GM13976 (cell line): ENCODE measurements around the gene KCNJ18.
"Not testable (repeated sequence)": the region's sequence is repeated elsewhere in the genome, so short reads cannot be mapped to it uniquely, and the experiment has no call there.

Experiments used
- DNase-seq: peaks from one replicate; pipeline ENCODE4 v3.0.0; 2012; ENCODE audit warnings: low spot score
- CTCF ChIP-seq: IDR thresholded peaks from 2 replicates; pipeline ENCODE4 v1.5.1; 2012; ENCODE audit warnings: borderline replicate concordance, mild to moderate bottlenecking; ENCODE audit not compliant: insufficient read depth; ENCODE audit errors: extremely low read depth, missing control alignments, control extremely low read depth
- in situ Hi-C: fragments of 300-500 bp; cut with MboI; formaldehyde crosslinking; loops from one replicate; pipeline ENCODE4 v1.12.0; 2022; ENCODE audit warnings: low sequenced_read_pairs, mixed read lengths, inconsistent platforms; ENCODE audit not compliant: unreplicated experiment

The KCNJ18 gene

GRCh38 chr17:21685061-21685795 lies 7.1 kb upstream of the KCNJ18 start:
- in situ Hi-C loops, DNase-seq: not testable (repeated sequence)

GRCh38 chr17:21686165-21687015 lies 5.9 kb upstream of the KCNJ18 start:
- in situ Hi-C loops = no loop called here
- no peak for TF ChIP-seq CTCF
- DNase-seq = no peak

- DNase-seq = no peak
- in situ Hi-C loops = no loop called here
- TF ChIP-seq CTCF = no peak
Observed at GRCh38 chr17:21687136-21687953, 5.0 kb upstream of the KCNJ18 start.

- in situ Hi-C loops = no loop called here
- DNase-seq = no peak
- TF ChIP-seq CTCF = no peak
Observed at GRCh38 chr17:21688293-21688949, 3.9 kb upstream of the KCNJ18 start.

- no peak for TF ChIP-seq CTCF
- DNase-seq = no peak
- in situ Hi-C loops = no loop called here
Observed at GRCh38 chr17:21689604-21690003, 2.7 kb upstream of the KCNJ18 start.

GRCh38 chr17:21690811-21691210 lies 1.5 kb upstream of the KCNJ18 start:
- in situ Hi-C loops = not testable (repeated sequence)

GRCh38 chr17:21691481-21691880 lies 842 bp upstream of the KCNJ18 start:
- DNase-seq, in situ Hi-C loops: not testable (repeated sequence)

More at GRCh38 chr17:21690811-21691210, 1.5 kb upstream of the KCNJ18 start:
- not testable (repeated sequence) for DNase-seq

- DNase-seq, in situ Hi-C loops: not testable (repeated sequence)
Observed at GRCh38 chr17:21692704-21693065, 362 bp downstream of the KCNJ18 start.

- DNase-seq, in situ Hi-C loops: not testable (repeated sequence)
Observed at GRCh38 chr17:21693391-21693796, 1.1 kb downstream of the KCNJ18 start.

- DNase-seq, in situ Hi-C loops: not testable (repeated sequence)
Observed at GRCh38 chr17:21693937-21694336, 1.6 kb downstream of the KCNJ18 start.

GRCh38 chr17:21696227-21696626 lies 3.9 kb downstream of the KCNJ18 start:
- in situ Hi-C loops, DNase-seq: not testable (repeated sequence)
